CD8-positive, alpha-beta memory T cell (primary cell): ENCODE measurements around the gene C11orf91. TPM values are rescaled to one million over a fixed set of nuclear protein-coding genes. Genes with fewer than 3 reads are reported as not detected.
"Not testable (repeated sequence)": the region's sequence is repeated elsewhere in the genome, so short reads cannot be mapped to it uniquely, and the experiment has no call there.

ENCODE experiments used
- CTCF ChIA-PET: fragments of 350-600 bp; sonication (Branson Sonifier 250); formaldehyde crosslinking; loops from one replicate; lab custom pipeline; 2021; ENCODE audit warnings: antibody characterized with exemption; lab: Charles Lee
- POLR2A ChIA-PET: fragments of 350-600 bp; sonication (Branson Sonifier 250); formaldehyde crosslinking; loops from one replicate; lab custom pipeline; 2021; ENCODE audit warnings: antibody characterized with exemption; lab: Charles Lee
- DNase-seq, 5 donors: peaks; one replicate each; pipeline versions ENCODE4 v3.0.0 to v3.0.0-alpha.2; 2020 to 2022; ENCODE audit warnings: mixed read lengths in 1 of 5
- H3K27ac ChIP-seq: one replicate; pipeline ENCODE4 v1.7.0; 2013; ENCODE audit warnings: low read depth, mild to moderate bottlenecking, low read length, moderate library complexity
- H3K27me3 ChIP-seq: 2 replicates; pipeline ENCODE4 v1.7.0; 2013; ENCODE audit warnings: low read length, mild to moderate bottlenecking; ENCODE audit not compliant: insufficient read depth, poor library complexity, severe bottlenecking
- H3K36me3 ChIP-seq: 2 replicates; pipeline ENCODE4 v1.7.0; 2013; ENCODE audit warnings: mild to moderate bottlenecking, low read length, moderate library complexity; ENCODE audit not compliant: insufficient read depth
- H3K4me1 ChIP-seq: 2 replicates; pipeline ENCODE4 v1.7.0; 2013; ENCODE audit warnings: mild to moderate bottlenecking, low read length, moderate library complexity; ENCODE audit not compliant: insufficient read depth
- H3K4me3 ChIP-seq: 2 replicates; pipeline ENCODE4 v1.7.0; 2013; ENCODE audit warnings: mild to moderate bottlenecking, low read length
- H3K9me3 ChIP-seq: 2 replicates; pipeline ENCODE4 v1.7.0; 2013; ENCODE audit warnings: mild to moderate bottlenecking, low read length
- H3K27ac Mint-ChIP-seq, 8 donors: one replicate each; pipeline ENCODE4 v1.8.0; 2020 to 2021; ENCODE audit warnings: mixed read lengths in 8 of 8, mild to moderate bottlenecking in 6 of 8, inconsistent platforms in 3 of 8, moderate library complexity in 3 of 8
- H3K27me3 Mint-ChIP-seq, 2 donors: one replicate each; pipeline ENCODE4 v1.8.0; 2020 to 2021; ENCODE audit warnings: mixed read lengths in 2 of 2, mild to moderate bottlenecking in 1 of 2, moderate library complexity in 1 of 2
- H3K36me3 Mint-ChIP-seq, 3 donors: one replicate each; pipeline ENCODE4 v1.8.0; 2020 to 2021; ENCODE audit warnings: mixed read lengths in 3 of 3, inconsistent platforms in 1 of 3, mild to moderate bottlenecking in 1 of 3
- H3K4me1 Mint-ChIP-seq, 3 donors: one replicate each; pipeline ENCODE4 v1.8.0; 2020 to 2021; ENCODE audit warnings: mixed read lengths in 3 of 3, inconsistent platforms in 1 of 3, mild to moderate bottlenecking in 1 of 3
- H3K4me3 Mint-ChIP-seq, 7 donors: one replicate each; pipeline ENCODE4 v1.8.0; 2020 to 2021; ENCODE audit warnings: mixed read lengths in 7 of 7, mild to moderate bottlenecking in 6 of 7, moderate library complexity in 4 of 7, inconsistent platforms in 2 of 7
- H3K9me3 Mint-ChIP-seq, 5 donors: one replicate each; pipeline ENCODE4 v1.8.0; 2020 to 2022; ENCODE audit warnings: mixed read lengths in 5 of 5, mild to moderate bottlenecking in 3 of 5, moderate library complexity in 2 of 5, inconsistent platforms in 1 of 5
- polyA plus RNA-seq: library from polyadenylated mRNA; unstranded; fragments of 300-500 nt; fragmentation: Illumina TruSeq; gene quantifications from one replicate; pipeline ENCODE4 v1.2.3, GENCODE V29; 2021
- total RNA-seq, 2 experiments: library from RNA; stranded (reverse); gene quantifications; one replicate each; pipeline ENCODE4 v1.2.3, GENCODE V29; 2021

C11orf91 gene
- total and polyA plus RNA-seq, 3 experiments from 2014 or later = not detected

DNA sequence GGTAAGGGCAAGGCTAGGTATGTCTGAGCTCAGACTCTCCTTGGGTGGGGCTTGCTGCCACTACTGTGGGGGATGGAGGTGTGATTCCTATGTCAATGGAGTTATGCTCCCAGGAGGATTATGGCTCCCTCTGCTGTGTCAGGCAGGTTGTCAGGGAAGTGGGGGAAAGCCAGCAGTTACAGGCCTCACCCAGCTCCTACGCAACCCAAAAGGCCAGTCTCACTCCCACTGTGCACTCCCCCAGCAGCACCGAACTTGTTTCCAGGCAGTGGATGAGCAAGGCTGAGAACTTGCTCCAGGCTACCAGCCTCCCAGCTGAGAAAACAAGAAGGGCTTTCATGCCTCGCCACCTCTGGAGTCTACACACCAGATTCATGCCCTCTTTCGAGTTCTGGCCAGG is 18.2 kb downstream of the C11orf91 start:
- H3K27ac Mint-ChIP-seq = no peak overlapping the region
- H3K9me3 ChIP-seq = no peaks in the 10 kb centered on the region
- no peaks in the 10 kb centered on the region for H3K36me3 ChIP-seq
- ChIA-PET POLR2A (no interaction called here), CTCF (no interaction called here)
- H3K27ac ChIP-seq = no peak overlapping the region
- DNase-seq = no peak
- peaks cover 18 to 78% of the 10 kb centered on the region in 2 donors for H3K27me3 Mint-ChIP-seq
- H3K27me3 ChIP-seq = peaks cover 11% of the 10 kb centered on the region
- no peak overlapping the region for H3K4me3 Mint-ChIP-seq
- peaks cover 0 to 3% (median 0%) of the 10 kb centered on the region in 3 donors for H3K36me3 Mint-ChIP-seq
- peaks cover 3 to 10% (median 6%) of the 10 kb centered on the region in 5 donors for H3K9me3 Mint-ChIP-seq
- no peak overlapping the region for H3K4me3 ChIP-seq
- no peaks in the 10 kb centered on the region for H3K4me1 Mint-ChIP-seq
- no peaks in the 10 kb centered on the region for H3K4me1 ChIP-seq

- ChIA-PET POLR2A (no interaction called here), CTCF (no interaction called here)
- no peaks in the 10 kb centered on the region for H3K9me3 ChIP-seq
- H3K4me1 ChIP-seq = no peaks in the 10 kb centered on the region
- peaks cover 11% of the 10 kb centered on the region for H3K27me3 ChIP-seq
- H3K27ac Mint-ChIP-seq = no peak overlapping the region
- no peak overlapping the region for H3K4me3 Mint-ChIP-seq
- H3K9me3 Mint-ChIP-seq = peaks cover 0 to 10% (median 2%) of the 10 kb centered on the region in 5 donors
- peaks cover 18 to 79% of the 10 kb centered on the region in 2 donors for H3K27me3 Mint-ChIP-seq
- H3K4me3 ChIP-seq = no peak overlapping the region
- no peak overlapping the region for H3K27ac ChIP-seq
- H3K4me1 Mint-ChIP-seq = no peaks in the 10 kb centered on the region
- peaks cover 0 to 4% (median 0%) of the 10 kb centered on the region in 3 donors for H3K36me3 Mint-ChIP-seq
- no peaks in the 10 kb centered on the region for H3K36me3 ChIP-seq
- DNase-seq = no peak
Observed at GRCh38 chr11:33682019-33682418, 18.6 kb downstream of the C11orf91 start.

- peaks cover 0 to 11% (median 2%) of the 10 kb centered on the region in 5 donors for H3K9me3 Mint-ChIP-seq
- H3K27ac ChIP-seq, DNase-seq, H3K27me3 ChIP-seq, POLR2A ChIA-PET, H3K4me1 ChIP-seq, H3K9me3 ChIP-seq, H3K4me3 ChIP-seq, H3K4me1 Mint-ChIP-seq, H3K27ac Mint-ChIP-seq, H3K36me3 ChIP-seq, H3K36me3 Mint-ChIP-seq, CTCF ChIA-PET, H3K4me3 Mint-ChIP-seq: not testable (repeated sequence)
- H3K27me3 Mint-ChIP-seq = peaks cover 20 to 64% of the 10 kb centered on the region in 2 donors
Observed at GRCh38 chr11:33678616-33679015, 22.0 kb downstream of the C11orf91 start.

- Mint-ChIP-seq H3K4me1 (no peaks in the 10 kb centered on the region), H3K27ac (no peak overlapping the region), H3K36me3 (peaks cover 0 to 4% (median 0%) of the 10 kb centered on the region in 3 donors), H3K9me3 (peaks cover 0 to 11% (median 2%) of the 10 kb centered on the region in 5 donors), H3K27me3 (peaks cover 8 to 39% of the 10 kb centered on the region in 2 donors), H3K4me3 (no peak overlapping the region)
- no peak overlapping the region for H3K27ac ChIP-seq
- no peaks in the 10 kb centered on the region for H3K27me3 ChIP-seq
- no peaks in the 10 kb centered on the region for H3K36me3 ChIP-seq
- POLR2A ChIA-PET = no interaction called here
- no peak overlapping the region for H3K4me3 ChIP-seq
- no peaks in the 10 kb centered on the region for H3K9me3 ChIP-seq
- DNase-seq = no peak
- no peaks in the 10 kb centered on the region for H3K4me1 ChIP-seq
- CTCF ChIA-PET = no interaction called here
Observed at GRCh38 chr11:33674035-33674814, 26.4 kb downstream of the C11orf91 start.

GRCh38 chr11:33672273-33672672 is 28.4 kb downstream of the C11orf91 start:
- CTCF ChIA-PET = no interaction called here
- Histone ChIP-seq H3K9me3 (no peaks in the 10 kb centered on the region), H3K27ac (no peak overlapping the region), H3K27me3 (no peaks in the 10 kb centered on the region), H3K4me1 (no peaks in the 10 kb centered on the region), H3K36me3 (no peaks in the 10 kb centered on the region), H3K4me3 (no peak overlapping the region)
- no peak for DNase-seq
- peaks cover 0 to 3% (median 0%) of the 10 kb centered on the region in 5 donors for H3K9me3 Mint-ChIP-seq
- H3K36me3 Mint-ChIP-seq = peaks cover 0 to 2% (median 0%) of the 10 kb centered on the region in 3 donors
- POLR2A ChIA-PET = no interaction called here
- H3K4me1 Mint-ChIP-seq = no peaks in the 10 kb centered on the region
- H3K27me3 Mint-ChIP-seq = peaks cover 8 to 30% of the 10 kb centered on the region in 2 donors
- no peak overlapping the region for H3K4me3 Mint-ChIP-seq
- no peak overlapping the region for H3K27ac Mint-ChIP-seq

DNA sequence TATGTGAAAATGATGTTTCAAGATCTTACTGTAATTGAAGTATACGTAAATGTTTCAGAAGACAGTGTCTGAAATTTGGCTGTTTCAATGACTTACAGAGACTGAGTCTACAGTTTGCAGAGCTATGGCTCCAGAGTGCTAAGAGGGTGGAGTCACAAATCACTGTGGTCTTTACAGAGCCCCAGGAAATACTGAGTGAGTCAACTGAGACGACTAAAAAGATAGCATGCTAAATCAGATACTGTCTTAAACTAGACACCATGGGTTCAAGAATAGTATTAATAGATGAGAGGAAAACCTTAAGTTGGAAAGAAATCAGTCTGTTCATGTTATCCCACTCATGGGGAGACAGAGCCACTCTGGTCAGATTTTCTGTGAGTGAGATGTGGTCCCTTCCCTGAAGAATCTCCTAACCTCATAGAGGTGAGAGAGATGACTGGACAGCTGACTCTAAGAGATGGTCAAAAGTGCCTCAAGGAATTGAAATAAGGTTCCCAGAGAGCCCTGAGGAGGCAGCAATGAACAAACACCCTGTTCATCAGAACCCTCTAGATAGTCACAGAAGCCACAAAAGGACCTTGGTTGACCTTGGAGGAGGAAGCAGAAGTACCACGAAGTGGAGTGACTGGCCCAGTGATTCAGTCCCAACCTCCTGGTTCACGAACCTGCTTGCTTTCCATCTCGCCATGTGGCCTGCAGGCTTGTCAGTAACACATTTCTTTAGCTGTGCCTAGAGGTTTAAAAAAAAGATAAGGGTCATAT is 30.2 kb downstream of the C11orf91 start:
- Histone ChIP-seq H3K27ac (no peak overlapping the region), H3K9me3 (no peaks in the 10 kb centered on the region), H3K4me1 (no peaks in the 10 kb centered on the region), H3K4me3 (no peak overlapping the region), H3K27me3 (no peaks in the 10 kb centered on the region), H3K36me3 (no peaks in the 10 kb centered on the region)
- Mint-ChIP-seq H3K4me3 (no peak overlapping the region), H3K4me1 (no peaks in the 10 kb centered on the region), H3K27ac (no peak overlapping the region), H3K9me3 (no peaks in the 10 kb centered on the region), H3K27me3 (peaks cover 7 to 31% of the 10 kb centered on the region in 2 donors), H3K36me3 (no peaks in the 10 kb centered on the region)
- no peak for DNase-seq
- POLR2A ChIA-PET = no interaction called here
- CTCF ChIA-PET = no interaction called here

- Mint-ChIP-seq H3K36me3 (no peaks in the 10 kb centered on the region), H3K9me3 (no peaks in the 10 kb centered on the region), H3K4me1 (no peaks in the 10 kb centered on the region), H3K27ac (no peak overlapping the region), H3K27me3 (peaks cover 7 to 36% of the 10 kb centered on the region in 2 donors), H3K4me3 (no peak overlapping the region)
- Histone ChIP-seq H3K4me3 (no peak overlapping the region), H3K36me3 (no peaks in the 10 kb centered on the region), H3K27me3 (peaks cover 4% of the 10 kb centered on the region), H3K4me1 (no peaks in the 10 kb centered on the region), H3K27ac (no peak overlapping the region), H3K9me3 (no peaks in the 10 kb centered on the region)
- DNase-seq = no peak
- ChIA-PET POLR2A (no interaction called here), CTCF (no interaction called here)
Observed at GRCh38 chr11:33669598-33670249, 30.9 kb downstream of the C11orf91 start.
